Esophagus muscularis mucosa (tissue), 4 donors: ENCODE results near the gene CFAP92.

Experiments used
- CTCF ChIP-seq, 3 experiments: fragments of 200-600 bp in 2 of 3; fragments of 450-650 bp in 1 of 3; sonication (generic) in 2 of 3; IDR thresholded peaks; one replicate each; pipeline ENCODE4 v1.5.1; 2017 to 2019; ENCODE audit warnings: antibody characterized with exemption in 3 of 3, mild to moderate bottlenecking in 2 of 3, moderate library complexity in 1 of 3
- EP300 ChIP-seq: sonication (generic); formaldehyde crosslinking; IDR thresholded peaks from one replicate; pipeline ENCODE4 v1.6.1; 2017; ENCODE audit warnings: antibody characterized with exemption
- POLR2A ChIP-seq: fragments of 450-650 bp; IDR thresholded peaks from one replicate; pipeline ENCODE4 v1.6.1; 2017; ENCODE audit warnings: antibody characterized with exemption, moderate library complexity, mild to moderate bottlenecking, low read depth
- POLR2AphosphoS5 ChIP-seq, 2 donors: sonication (generic); formaldehyde crosslinking; IDR thresholded peaks; one replicate each; pipeline ENCODE4 v1.6.1; 2017; ENCODE audit warnings: antibody characterized with exemption in 2 of 2

- TF ChIP-seq CTCF (IDR thresholded peaks at IDR 0.05) = no peak
- TF ChIP-seq POLR2A = no peak
- TF ChIP-seq EP300 = no peak
- TF ChIP-seq POLR2AphosphoS5 (IDR thresholded peaks at IDR 0.05) = no peak
These were observed 13.0 kb upstream of the CFAP92 start for GRCh38 chr3:129006864-129007263.
